Activated B cell treated with CpG ODN at 0.5 μM for 24 hours (primary cell): ENCODE results near the gene OR1M1. TPM values are rescaled to one million over a fixed set of nuclear protein-coding genes. Genes with fewer than 3 reads are reported as not detected.
"Not testable (repeated sequence)": the region's sequence is repeated elsewhere in the genome, so short reads cannot be mapped to it uniquely, and the experiment has no call there.

Experiments
- ATAC-seq: fragments of 200-7000 bp; cut with Tn5 transposase; one replicate; pipeline ENCODE4 v1.10.0; 2021; ENCODE audit warnings: low read depth, mild to moderate bottlenecking, moderate library complexity
- CTCF ChIA-PET: fragments of 350-600 bp; sonication (Branson Sonifier 250); formaldehyde crosslinking; loops from one replicate; lab custom pipeline; 2021; ENCODE audit warnings: antibody characterized with exemption; lab: Charles Lee
- POLR2A ChIA-PET: fragments of 350-600 bp; sonication (Branson Sonifier 250); formaldehyde crosslinking; loops from one replicate; lab custom pipeline; 2021; ENCODE audit warnings: antibody characterized with exemption; lab: Charles Lee
- DNase-seq: peaks from one replicate; pipeline ENCODE4 v3.0.0; 2022
- H3K27ac Mint-ChIP-seq: one replicate; pipeline ENCODE4 v1.8.0; 2020; ENCODE audit warnings: mixed read lengths
- H3K27me3 Mint-ChIP-seq: one replicate; pipeline ENCODE4 v1.8.0; 2021; ENCODE audit warnings: mixed read lengths
- H3K36me3 Mint-ChIP-seq: one replicate; pipeline ENCODE4 v1.8.0; 2021; ENCODE audit warnings: low read depth, mixed read lengths
- H3K4me1 Mint-ChIP-seq: one replicate; pipeline ENCODE4 v1.8.0; 2021; ENCODE audit warnings: mixed read lengths
- H3K4me3 Mint-ChIP-seq: one replicate; pipeline ENCODE4 v1.8.0; 2020; ENCODE audit warnings: mild to moderate bottlenecking, mixed read lengths
- H3K9me3 Mint-ChIP-seq: one replicate; pipeline ENCODE4 v1.8.0; 2020; ENCODE audit warnings: mixed read lengths
- intact Hi-C: fragments of 100-400 bp; cut with micrococcal nuclease; formaldehyde crosslinking; loops from one replicate; pipeline ENCODE4 v1.15.1; 2024
- total RNA-seq: library from RNA; stranded (reverse); gene quantifications from 2 replicates; pipeline ENCODE4 v1.2.3, GENCODE V29; 2022
- TF ChIP-seq, protein P1 (sequence below): fragments of 200-600 bp; IDR thresholded peaks from one replicate; pipeline ENCODE4 v1.8.0; 2022; ENCODE audit warnings: antibody characterized with exemption, mild to moderate bottlenecking

OR1M1 gene
- total RNA-seq, 1 donor from 2014 or later: not detected

DNA sequence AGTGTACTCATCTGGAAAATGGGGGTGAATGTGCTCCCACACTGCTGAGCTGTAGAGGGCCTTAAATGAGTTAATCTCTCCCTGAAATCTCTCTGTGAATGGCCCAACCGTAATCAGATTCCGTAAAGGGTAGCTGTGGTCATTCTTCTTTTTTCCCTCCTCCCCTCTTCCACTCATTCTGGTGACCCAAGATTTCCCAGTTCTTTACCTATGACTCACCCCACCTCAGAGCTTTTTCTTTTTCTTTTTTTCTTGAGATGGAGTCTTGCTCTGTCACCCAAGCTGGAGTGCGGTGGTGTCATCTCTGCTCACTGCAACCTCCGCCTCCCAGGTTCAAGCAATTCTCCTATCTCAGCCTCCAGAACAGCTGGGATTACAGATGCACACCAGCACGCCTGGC lies 43.3 kb upstream of the OR1M1 start:
- no peak for ATAC-seq
- TF ChIP-seq, protein P1, sequence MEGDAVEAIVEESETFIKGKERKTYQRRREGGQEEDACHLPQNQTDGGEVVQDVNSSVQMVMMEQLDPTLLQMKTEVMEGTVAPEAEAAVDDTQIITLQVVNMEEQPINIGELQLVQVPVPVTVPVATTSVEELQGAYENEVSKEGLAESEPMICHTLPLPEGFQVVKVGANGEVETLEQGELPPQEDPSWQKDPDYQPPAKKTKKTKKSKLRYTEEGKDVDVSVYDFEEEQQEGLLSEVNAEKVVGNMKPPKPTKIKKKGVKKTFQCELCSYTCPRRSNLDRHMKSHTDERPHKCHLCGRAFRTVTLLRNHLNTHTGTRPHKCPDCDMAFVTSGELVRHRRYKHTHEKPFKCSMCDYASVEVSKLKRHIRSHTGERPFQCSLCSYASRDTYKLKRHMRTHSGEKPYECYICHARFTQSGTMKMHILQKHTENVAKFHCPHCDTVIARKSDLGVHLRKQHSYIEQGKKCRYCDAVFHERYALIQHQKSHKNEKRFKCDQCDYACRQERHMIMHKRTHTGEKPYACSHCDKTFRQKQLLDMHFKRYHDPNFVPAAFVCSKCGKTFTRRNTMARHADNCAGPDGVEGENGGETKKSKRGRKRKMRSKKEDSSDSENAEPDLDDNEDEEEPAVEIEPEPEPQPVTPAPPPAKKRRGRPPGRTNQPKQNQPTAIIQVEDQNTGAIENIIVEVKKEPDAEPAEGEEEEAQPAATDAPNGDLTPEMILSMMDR: no peak
- Mint-ChIP-seq H3K36me3 (no peaks in the 10 kb centered on the region), H3K4me3 (no peak overlapping the region), H3K27ac (no peak overlapping the region), H3K4me1 (no peaks in the 10 kb centered on the region), H3K9me3 (no peaks in the 10 kb centered on the region), H3K27me3 (peaks cover 3% of the 10 kb centered on the region)
- CTCF ChIA-PET: no interaction called here
- POLR2A ChIA-PET: no interaction called here
- intact Hi-C loops: no loop called here
- DNase-seq: no peak

DNA sequence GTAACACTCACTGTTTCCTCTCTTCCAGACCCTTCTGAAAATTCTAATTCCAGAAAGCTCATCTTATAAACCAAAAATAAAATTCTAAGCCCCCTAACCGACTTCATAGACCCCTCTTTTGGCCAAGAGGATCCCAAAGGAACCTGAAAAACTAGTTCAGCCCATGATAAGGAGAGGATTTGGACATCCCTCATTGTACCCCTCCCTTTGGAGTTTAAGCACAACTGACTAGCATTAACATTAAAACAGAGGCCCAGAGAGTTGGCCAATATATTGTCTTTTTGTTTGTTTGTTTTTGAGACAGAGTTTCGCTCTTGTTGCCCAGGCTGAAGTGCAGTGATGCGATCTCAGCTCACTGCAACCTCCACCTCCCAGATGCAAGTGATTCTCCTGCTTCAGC lies 42.4 kb upstream of the OR1M1 start:
- Mint-ChIP-seq H3K4me3 (no peak overlapping the region), H3K9me3 (no peaks in the 10 kb centered on the region), H3K27me3 (peaks cover 3% of the 10 kb centered on the region), H3K36me3 (no peaks in the 10 kb centered on the region), H3K4me1 (no peaks in the 10 kb centered on the region), H3K27ac (no peak overlapping the region)
- ChIA-PET POLR2A (no interaction called here), CTCF (no interaction called here)
- TF ChIP-seq, protein P1: no peak
- ATAC-seq (no peak), DNase-seq (no peak)
- intact Hi-C loops: no loop called here

DNA sequence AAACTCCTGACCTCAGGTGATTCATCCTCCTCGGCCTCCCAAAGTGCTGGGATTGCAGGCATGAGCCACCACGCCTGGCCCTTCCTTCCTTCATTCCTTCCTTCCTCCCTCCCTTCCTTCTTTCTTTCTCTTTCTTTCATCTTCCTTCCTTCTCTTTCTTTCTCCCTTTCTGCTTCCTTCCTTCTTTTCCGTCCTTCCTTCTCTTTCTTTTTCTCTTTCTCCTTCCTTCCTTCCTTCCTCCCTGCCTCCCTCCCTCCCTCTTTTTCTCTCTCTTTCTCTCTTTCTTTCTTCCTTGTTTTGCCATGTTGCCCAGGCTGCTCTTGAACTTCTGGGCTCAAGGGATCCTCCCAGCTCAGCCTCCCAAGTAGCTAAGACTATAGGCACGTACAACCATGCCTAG lies 40.2 kb upstream of the OR1M1 start:
- POLR2A ChIA-PET: no interaction called here
- intact Hi-C loops: no loop called here
- no peak for ATAC-seq
- CTCF ChIA-PET: no interaction called here
- Mint-ChIP-seq H3K4me1 (no peaks in the 10 kb centered on the region), H3K9me3 (no peaks in the 10 kb centered on the region), H3K36me3 (no peaks in the 10 kb centered on the region), H3K4me3 (no peak overlapping the region), H3K27me3 (peaks cover 3% of the 10 kb centered on the region), H3K27ac (no peak overlapping the region)
- DNase-seq: no peak
- TF ChIP-seq, protein P1: no peak

GRCh38 chr19:9052894-9053293 lies 34.0 kb upstream of the OR1M1 start:
- no peak for ATAC-seq
- ChIA-PET CTCF (no interaction called here), POLR2A (no interaction called here)
- Mint-ChIP-seq H3K9me3 (peaks cover 3% of the 10 kb centered on the region), H3K27me3 (no peaks in the 10 kb centered on the region), H3K27ac (no peak overlapping the region), H3K36me3 (no peaks in the 10 kb centered on the region), H3K4me1 (no peaks in the 10 kb centered on the region), H3K4me3 (no peak overlapping the region)
- intact Hi-C loops: no loop called here
- TF ChIP-seq, protein P1: no peak
- no peak for DNase-seq

- CTCF ChIA-PET, H3K9me3 Mint-ChIP-seq: not testable (repeated sequence)
- POLR2A ChIA-PET: interaction anchor here (0.6 kb wide), 1 partner anchor 69 kb away, joined by 5 read pairs; no protein-coding TSS in a partner anchor
Observed at GRCh38 chr19:9053674-9054073, 33.2 kb upstream of the OR1M1 start.

GRCh38 chr19:9054207-9054606 lies 32.7 kb upstream of the OR1M1 start:
- DNase-seq (no peak), ATAC-seq (no peak)
- CTCF ChIA-PET: no interaction called here
- TF ChIP-seq, protein P1: no peak
- Mint-ChIP-seq H3K9me3 (peaks cover 4% of the 10 kb centered on the region), H3K27me3 (no peaks in the 10 kb centered on the region), H3K4me3 (no peak overlapping the region), H3K27ac (no peak overlapping the region), H3K4me1 (no peaks in the 10 kb centered on the region), H3K36me3 (no peaks in the 10 kb centered on the region)
- POLR2A ChIA-PET: interaction anchor here (0.6 kb wide), 1 partner anchor 70 kb away, joined by 5 read pairs; no protein-coding TSS in a partner anchor
- intact Hi-C loops: no loop called here

More at GRCh38 chr19:9053674-9054073, 33.2 kb upstream of the OR1M1 start:
- H3K4me3 Mint-ChIP-seq, ATAC-seq, H3K27me3 Mint-ChIP-seq, H3K4me1 Mint-ChIP-seq, H3K36me3 Mint-ChIP-seq, DNase-seq, H3K27ac Mint-ChIP-seq, intact Hi-C loops: not testable (repeated sequence)
